Vagina (tissue), 2 donors: ENCODE results near the gene RELCH. TPM values are rescaled to one million over a fixed set of nuclear protein-coding genes. Genes with fewer than 3 reads are reported as not detected.

Experiments used
- DNase-seq, 2 donors: peaks; one replicate each; pipeline ENCODE4 v3.0.0-alpha.2; 2017; ENCODE audit errors: extremely low spot score in 2 of 2
- H3K27ac ChIP-seq: fragments of 200-600 bp; sonication (generic); one replicate; pipeline ENCODE4 v1.5.1; 2019
- H3K27me3 ChIP-seq: fragments of 200-600 bp; sonication (generic); one replicate; pipeline ENCODE4 v1.5.1; 2019
- H3K36me3 ChIP-seq, 2 donors: fragments of 200-600 bp; sonication (generic); one replicate each; pipeline ENCODE4 v1.5.1; 2017 to 2019
- H3K4me1 ChIP-seq: fragments of 200-600 bp; sonication (generic); one replicate; pipeline ENCODE4 v1.5.1; 2019
- H3K4me3 ChIP-seq, 2 donors: fragments of 200-600 bp; sonication (generic); 1 replicate in 1 of 2; 2 replicates in 1 of 2; pipeline ENCODE4 v1.5.1; 2016 to 2019
- H3K9me3 ChIP-seq: fragments of 200-600 bp; sonication (generic); one replicate; pipeline ENCODE4 v1.5.1; 2019
- POLR2A ChIP-seq, 2 donors: fragments of 450-650 bp; IDR thresholded peaks; one replicate each; pipeline ENCODE4 v1.6.1; 2017; ENCODE audit warnings: antibody characterized with exemption in 2 of 2, mild to moderate bottlenecking in 2 of 2, moderate library complexity in 2 of 2
- POLR2AphosphoS5 ChIP-seq, 2 donors: sonication (generic); formaldehyde crosslinking; IDR thresholded peaks; one replicate each; pipeline ENCODE4 v1.9.0; 2017; ENCODE audit warnings: antibody characterized with exemption in 2 of 2, mild to moderate bottlenecking in 2 of 2, low read depth in 1 of 2; ENCODE audit not compliant: insufficient read depth in 1 of 2
- intact Hi-C: fragments of 100-400 bp; cut with DNase I; formaldehyde crosslinking; loops from one replicate; pipeline ENCODE4 v1.15.1; 2023
- total RNA-seq: library from RNA; depleted of rRNA; stranded (reverse); fragments of >200 nt; gene quantifications from one replicate; pipeline ENCODE4 v1.2.3, GENCODE V29; 2016
- TF ChIP-seq, protein P1 (sequence below), 3 experiments: fragments of 450-650 bp in 2 of 3; fragments of 200-600 bp in 1 of 3; sonication (generic) in 1 of 3; IDR thresholded peaks; one replicate each; pipeline ENCODE4 v1.5.1; 2017 to 2019; ENCODE audit warnings: antibody characterized with exemption in 3 of 3, mild to moderate bottlenecking in 2 of 3, moderate library complexity in 2 of 3

The RELCH gene
- total RNA-seq, 1 donor from 2014 or later, result 59.9 TPM

- no peak overlapping the region for H3K4me3 ChIP-seq
- TF ChIP-seq POLR2A (IDR thresholded peaks at IDR 0.05), result no peak
- TF ChIP-seq, protein P1, sequence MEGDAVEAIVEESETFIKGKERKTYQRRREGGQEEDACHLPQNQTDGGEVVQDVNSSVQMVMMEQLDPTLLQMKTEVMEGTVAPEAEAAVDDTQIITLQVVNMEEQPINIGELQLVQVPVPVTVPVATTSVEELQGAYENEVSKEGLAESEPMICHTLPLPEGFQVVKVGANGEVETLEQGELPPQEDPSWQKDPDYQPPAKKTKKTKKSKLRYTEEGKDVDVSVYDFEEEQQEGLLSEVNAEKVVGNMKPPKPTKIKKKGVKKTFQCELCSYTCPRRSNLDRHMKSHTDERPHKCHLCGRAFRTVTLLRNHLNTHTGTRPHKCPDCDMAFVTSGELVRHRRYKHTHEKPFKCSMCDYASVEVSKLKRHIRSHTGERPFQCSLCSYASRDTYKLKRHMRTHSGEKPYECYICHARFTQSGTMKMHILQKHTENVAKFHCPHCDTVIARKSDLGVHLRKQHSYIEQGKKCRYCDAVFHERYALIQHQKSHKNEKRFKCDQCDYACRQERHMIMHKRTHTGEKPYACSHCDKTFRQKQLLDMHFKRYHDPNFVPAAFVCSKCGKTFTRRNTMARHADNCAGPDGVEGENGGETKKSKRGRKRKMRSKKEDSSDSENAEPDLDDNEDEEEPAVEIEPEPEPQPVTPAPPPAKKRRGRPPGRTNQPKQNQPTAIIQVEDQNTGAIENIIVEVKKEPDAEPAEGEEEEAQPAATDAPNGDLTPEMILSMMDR (IDR thresholded peaks at IDR 0.05), result no peak
- TF ChIP-seq POLR2AphosphoS5 (IDR thresholded peaks at IDR 0.05; ENCODE audit: insufficient read depth in 1 of 2, low read depth in 1 of 2), result no peak
- H3K27me3 ChIP-seq, result no peaks in the 10 kb centered on the region
- peaks cover 20% of the 10 kb centered on the region for H3K4me1 ChIP-seq
- no peak for DNase-seq
- no peak overlapping the region for H3K27ac ChIP-seq
- H3K36me3 ChIP-seq, result no peaks in the 10 kb centered on the region
- intact Hi-C loops, result no loop called here
- H3K9me3 ChIP-seq, result no peaks in the 10 kb centered on the region
These were observed 13.3 kb downstream of the RELCH start for GRCh38 chr18:62200121-62200914.

GRCh38 chr18:62201870-62202269, 14.8 kb downstream of the RELCH start:
- no peaks in the 10 kb centered on the region for H3K9me3 ChIP-seq
- TF ChIP-seq POLR2AphosphoS5 (IDR thresholded peaks at IDR 0.05; ENCODE audit: insufficient read depth in 1 of 2, low read depth in 1 of 2), result peak in 1 of 2 donors; percentile 82
- TF ChIP-seq, protein P1 (IDR thresholded peaks at IDR 0.05), result no peak
- H3K36me3 ChIP-seq, result no peaks in the 10 kb centered on the region
- DNase-seq, result no peak
- H3K27ac ChIP-seq, result no peak overlapping the region
- H3K4me3 ChIP-seq, result no peak overlapping the region
- H3K27me3 ChIP-seq, result no peaks in the 10 kb centered on the region
- intact Hi-C loops, result no loop called here
- H3K4me1 ChIP-seq, result peaks cover 31% of the 10 kb centered on the region

- Histone ChIP-seq H3K27me3 (no peaks in the 10 kb centered on the region), H3K36me3 (no peaks in the 10 kb centered on the region), H3K27ac (no peak overlapping the region), H3K9me3 (no peaks in the 10 kb centered on the region), H3K4me1 (peaks cover 22% of the 10 kb centered on the region), H3K4me3 (no peak overlapping the region)
- DNase-seq, result no peak
- intact Hi-C loops, result no loop called here
- TF ChIP-seq POLR2AphosphoS5 (IDR thresholded peaks at IDR 0.05; ENCODE audit: insufficient read depth in 1 of 2, low read depth in 1 of 2), result no peak
- no peak for TF ChIP-seq POLR2A (IDR thresholded peaks at IDR 0.05)
- TF ChIP-seq, protein P1 (IDR thresholded peaks at IDR 0.05), result no peak
These were observed 18.8 kb downstream of the RELCH start for GRCh38 chr18:62205824-62206223.

- Histone ChIP-seq H3K4me3 (no peak overlapping the region), H3K36me3 (peaks cover 0 to 2% of the 10 kb centered on the region in 2 donors), H3K27me3 (no peaks in the 10 kb centered on the region), H3K27ac (no peak overlapping the region), H3K9me3 (no peaks in the 10 kb centered on the region), H3K4me1 (peaks cover 15% of the 10 kb centered on the region)
- no peak for DNase-seq
- no peak for TF ChIP-seq POLR2AphosphoS5 (IDR thresholded peaks at IDR 0.05; ENCODE audit: insufficient read depth in 1 of 2, low read depth in 1 of 2)
- intact Hi-C loops, result no loop called here
These were observed 19.5 kb downstream of the RELCH start for GRCh38 chr18:62206593-62206992.

GRCh38 chr18:62209046-62209445, 22.0 kb downstream of the RELCH start:
- Histone ChIP-seq H3K4me3 (no peak overlapping the region), H3K27ac (no peak overlapping the region), H3K9me3 (no peaks in the 10 kb centered on the region), H3K27me3 (no peaks in the 10 kb centered on the region), H3K4me1 (peaks cover 15% of the 10 kb centered on the region), H3K36me3 (peaks cover 0 to 13% of the 10 kb centered on the region in 2 donors)
- intact Hi-C loops, result no loop called here
- TF ChIP-seq, protein P1 (IDR thresholded peaks at IDR 0.05), result no peak
- TF ChIP-seq POLR2A (IDR thresholded peaks at IDR 0.05) (no peak), POLR2AphosphoS5 (IDR thresholded peaks at IDR 0.05; ENCODE audit: insufficient read depth in 1 of 2, low read depth in 1 of 2) (no peak)
- no peak for DNase-seq
